DMS79 treated with DMSO at 0.1 percent for 48 hours (cell line): Measurements from ENCODE around the gene RPH3AL.

Source experiments
- DNase-seq: peaks from one replicate; lab custom pipeline; 2025; lab: John Stamatoyannopoulos, UW

The RPH3AL gene

GRCh38 chr17:353213-353837 is 718 bp upstream of the RPH3AL start:
- DNase-seq, result peak; percentile 64

- DNase-seq, result no peak
Observed at GRCh38 chr17:351875-352420, 659 bp downstream of the RPH3AL start.

GRCh38 chr17:351449-351738 is 1.2 kb downstream of the RPH3AL start:
- DNase-seq, result no peak

- DNase-seq, result no peak
Observed at GRCh38 chr17:350706-351448, 1.7 kb downstream of the RPH3AL start.

GRCh38 chr17:349666-350065 is 2.9 kb downstream of the RPH3AL start:
- DNase-seq, result no peak

GRCh38 chr17:348692-349425 is 3.7 kb downstream of the RPH3AL start:
- peak; percentile 60 for DNase-seq

- no peak for DNase-seq
Observed at GRCh38 chr17:348012-348411, 4.6 kb downstream of the RPH3AL start.

- peak; percentile 23 for DNase-seq
Observed at GRCh38 chr17:347309-347899, 5.2 kb downstream of the RPH3AL start.

GRCh38 chr17:345992-346785 is 6.4 kb downstream of the RPH3AL start:
- no peak for DNase-seq

- DNase-seq, result no peak
Observed at GRCh38 chr17:345261-345660, 7.3 kb downstream of the RPH3AL start.

- no peak for DNase-seq
Observed at GRCh38 chr17:343875-344752, 8.5 kb downstream of the RPH3AL start.

- DNase-seq, result peak; percentile 28
Observed at GRCh38 chr17:343211-343610, 9.4 kb downstream of the RPH3AL start.

GRCh38 chr17:340074-340473 is 12.5 kb downstream of the RPH3AL start:
- DNase-seq, result no peak

GRCh38 chr17:339193-340061 is 13.2 kb downstream of the RPH3AL start:
- DNase-seq, result peak; percentile 73

GRCh38 chr17:338442-339192 is 14.0 kb downstream of the RPH3AL start:
- DNase-seq, result no peak

GRCh38 chr17:337866-338265 is 14.7 kb downstream of the RPH3AL start:
- DNase-seq, result peak; percentile 71

- DNase-seq, result no peak
Observed at GRCh38 chr17:337453-337852, 15.2 kb downstream of the RPH3AL start.

- no peak for DNase-seq
Observed at GRCh38 chr17:337022-337420, 15.6 kb downstream of the RPH3AL start.
